Coronary artery (tissue), 2 donors: ENCODE measurements around the gene GON4L.
"Not testable (repeated sequence)": the region's sequence is repeated elsewhere in the genome, so short reads cannot be mapped to it uniquely, and the experiment has no call there.

Experiments
- DNase-seq: peaks from one replicate; pipeline ENCODE4 v3.0.0-alpha.2; 2017; ENCODE audit warnings: low spot score
- H3K27ac ChIP-seq, 2 donors: fragments of 200-600 bp; sonication (generic); one replicate each; pipeline ENCODE4 v1.5.1; 2016 to 2019
- H3K4me3 ChIP-seq: fragments of 200-600 bp; sonication (generic); 2 replicates; pipeline ENCODE4 v1.5.1; 2016; ENCODE audit warnings: mild to moderate bottlenecking, moderate library complexity
- CTCF ChIP-seq: fragments of 200-600 bp; sonication (generic); IDR thresholded peaks from one replicate; pipeline ENCODE4 v1.5.1; 2019; ENCODE audit warnings: antibody characterized with exemption

GON4L gene

DNA sequence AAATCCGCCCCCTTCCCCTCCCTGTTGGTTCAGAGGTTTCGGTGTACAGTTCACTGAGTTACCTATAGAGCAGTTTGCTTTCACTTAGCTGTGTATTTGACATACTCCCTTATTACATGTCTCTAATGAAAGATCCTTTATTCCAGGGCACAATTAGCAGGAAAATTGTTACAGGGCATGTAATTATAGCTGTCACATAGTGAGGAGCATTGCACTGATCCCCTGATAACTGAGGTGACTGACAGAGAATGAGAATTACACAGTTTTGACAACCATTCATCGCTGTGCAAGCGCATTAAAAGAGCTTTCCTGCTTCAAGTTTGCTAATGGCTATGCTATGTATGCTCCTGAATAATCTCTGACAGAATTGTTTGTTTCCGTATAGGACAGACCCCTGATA lies 141.2 kb downstream of the GON4L start:
- Histone ChIP-seq H3K27ac (no peak overlapping the region), H3K4me3 (no peak overlapping the region)
- TF ChIP-seq CTCF, result no peak
- no peak for DNase-seq

DNA sequence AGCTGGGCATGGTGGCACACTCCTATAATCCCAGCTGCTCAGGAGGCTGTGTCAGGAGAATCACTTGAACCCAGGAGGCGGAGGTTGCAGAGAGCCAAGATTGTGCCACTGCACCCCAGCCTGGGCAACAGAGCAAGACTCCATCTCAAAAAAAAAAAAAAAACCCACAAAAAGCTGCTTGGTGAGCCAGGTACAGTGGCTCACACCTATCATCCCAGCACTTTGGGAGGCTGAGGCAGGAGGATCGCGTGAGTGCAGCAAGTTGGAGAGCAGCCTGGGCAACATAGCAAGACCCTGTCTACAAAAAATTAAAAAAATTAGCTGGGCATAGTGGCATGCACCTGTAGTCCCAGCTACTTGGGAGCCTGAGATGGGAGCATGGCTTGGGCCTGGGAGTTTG lies 142.0 kb downstream of the GON4L start:
- not testable (repeated sequence) for DNase-seq, H3K4me3 ChIP-seq, H3K27ac ChIP-seq

DNA sequence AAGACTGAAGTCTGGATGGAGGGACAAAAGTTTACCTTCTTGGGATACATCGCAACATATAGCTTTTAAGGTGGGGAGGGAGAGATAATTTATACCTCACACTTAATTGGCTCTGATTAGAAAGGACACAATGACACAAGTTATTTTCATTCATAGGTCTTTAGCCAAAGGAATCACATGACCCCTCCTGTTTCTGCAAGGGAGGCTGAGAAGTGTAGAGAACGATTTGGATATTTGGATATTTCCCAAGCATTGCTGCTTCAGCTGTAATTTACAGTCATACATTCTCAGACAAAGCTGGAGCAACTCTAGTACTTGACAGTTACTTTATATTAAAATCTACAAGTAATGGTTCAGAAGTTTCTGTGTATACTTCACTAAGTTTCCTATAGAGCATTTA lies 143.9 kb downstream of the GON4L start:
- no peak for DNase-seq
- no peak overlapping the region for H3K27ac ChIP-seq
- no peak for TF ChIP-seq CTCF
- no peak overlapping the region for H3K4me3 ChIP-seq

- H3K4me3 ChIP-seq, H3K27ac ChIP-seq, DNase-seq: not testable (repeated sequence)
Observed at GRCh38 chr1:155712636-155713035, 144.4 kb downstream of the GON4L start.

GRCh38 chr1:155711457-155711856 lies 145.6 kb downstream of the GON4L start:
- not testable (repeated sequence) for DNase-seq, H3K27ac ChIP-seq, H3K4me3 ChIP-seq

- Histone ChIP-seq H3K27ac (no peak overlapping the region), H3K4me3 (no peak overlapping the region)
- TF ChIP-seq CTCF, result no peak
- no peak for DNase-seq
Observed at GRCh38 chr1:155709391-155709790, 147.6 kb downstream of the GON4L start.

DNA sequence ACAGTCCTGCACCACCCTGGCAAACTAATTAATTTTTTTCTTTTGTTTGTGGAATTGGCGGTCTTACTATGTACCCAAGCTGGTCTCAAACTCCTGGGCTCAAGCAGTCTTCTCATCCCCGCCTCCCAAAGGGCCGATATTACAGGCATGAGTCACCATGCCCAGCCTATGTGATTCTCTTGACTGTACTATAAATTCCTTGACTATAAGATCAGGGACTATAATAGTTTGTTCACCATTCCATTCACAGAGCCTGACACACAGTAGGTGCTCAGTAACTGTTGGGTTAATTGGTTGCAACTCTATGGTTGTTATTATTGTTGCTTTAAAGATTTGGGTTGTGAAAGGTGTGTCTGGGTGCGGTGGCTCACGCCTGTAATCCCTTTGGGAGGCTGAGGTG lies 150.9 kb downstream of the GON4L start:
- Histone ChIP-seq H3K4me3 (no peak overlapping the region), H3K27ac (no peak overlapping the region)
- DNase-seq, result no peak
- no peak for TF ChIP-seq CTCF

- not testable (repeated sequence) for H3K27ac ChIP-seq, DNase-seq, H3K4me3 ChIP-seq
Observed at GRCh38 chr1:155704414-155704813, 152.6 kb downstream of the GON4L start.

- Histone ChIP-seq H3K27ac (no peak overlapping the region), H3K4me3 (no peak overlapping the region)
- TF ChIP-seq CTCF, result no peak
- DNase-seq, result no peak
Observed at GRCh38 chr1:155703216-155703615, 153.8 kb downstream of the GON4L start.

- H3K27ac ChIP-seq, H3K4me3 ChIP-seq, DNase-seq: not testable (repeated sequence)
Observed at GRCh38 chr1:155701675-155702074, 155.3 kb downstream of the GON4L start.
